UCSD-AML1 (cell line): ENCODE data around the gene SH3TC1.
A peak's percentile ranks its signal among the peaks of the same experiment; 100 is the strongest.

Experiments used
- DNase-seq: peaks from one replicate; lab custom pipeline; 2025; ENCODE audit not compliant: unreplicated experiment; lab: John Stamatoyannopoulos, UW

SH3TC1 gene

GRCh38 chr4:8241895-8242696, 43.0 kb downstream of the SH3TC1 start:
- DNase-seq, result peak; percentile 81

GRCh38 chr4:8242782-8243560, 43.9 kb downstream of the SH3TC1 start:
- DNase-seq, result no peak

- no peak for DNase-seq
Measured at GRCh38 chr4:8244001-8244757, 45.1 kb downstream of the SH3TC1 start.

- DNase-seq, result no peak
Measured at GRCh38 chr4:8244931-8245460, 45.9 kb downstream of the SH3TC1 start.

- DNase-seq, result no peak
Measured at GRCh38 chr4:8245884-8246833, 47.1 kb downstream of the SH3TC1 start.

- no peak for DNase-seq
Measured at GRCh38 chr4:8247047-8247930, 48.2 kb downstream of the SH3TC1 start.

GRCh38 chr4:8248091-8248490, 49.0 kb downstream of the SH3TC1 start:
- no peak for DNase-seq

GRCh38 chr4:8250227-8250626, 51.1 kb downstream of the SH3TC1 start:
- no peak for DNase-seq

GRCh38 chr4:8250637-8251036, 51.5 kb downstream of the SH3TC1 start:
- DNase-seq, result no peak

DNA sequence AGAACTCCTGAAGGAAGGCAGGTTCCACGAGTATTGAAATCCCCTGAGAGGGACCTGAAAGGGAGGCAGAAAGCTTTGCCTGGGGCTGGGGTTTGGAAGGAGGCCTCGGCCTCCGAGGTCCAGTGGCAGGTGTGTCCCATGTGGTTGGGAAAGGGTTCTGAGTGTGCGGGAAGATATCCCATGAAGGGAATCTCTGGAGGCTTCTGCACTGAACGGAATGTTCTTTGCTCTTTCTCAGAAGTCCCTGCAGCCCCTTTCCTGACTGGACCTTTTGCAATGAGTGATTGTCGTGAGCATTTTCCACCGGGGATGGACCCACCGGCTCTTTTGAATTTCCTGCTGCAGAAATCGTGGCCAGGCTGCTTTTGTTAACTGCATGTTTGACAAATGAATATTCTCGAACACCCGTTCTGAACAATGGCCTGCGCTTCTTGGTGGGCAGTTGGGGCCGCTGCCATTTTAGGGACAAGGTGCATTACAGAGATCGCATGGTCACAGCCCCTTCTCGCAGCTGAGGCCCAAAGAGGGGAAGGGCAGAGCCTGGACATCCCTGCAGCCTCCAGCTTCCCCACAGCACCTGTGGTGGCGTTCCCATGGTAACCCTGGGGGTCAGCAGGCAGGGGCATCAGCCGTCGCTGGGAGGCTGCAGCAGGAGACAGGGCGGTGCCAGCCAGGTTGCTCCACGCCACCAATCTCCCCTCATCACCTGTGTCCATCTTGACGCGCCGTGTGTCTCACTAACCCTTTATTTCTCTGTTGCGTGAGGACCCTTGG, 52.2 kb downstream of the SH3TC1 start:
- no peak for DNase-seq

DNA sequence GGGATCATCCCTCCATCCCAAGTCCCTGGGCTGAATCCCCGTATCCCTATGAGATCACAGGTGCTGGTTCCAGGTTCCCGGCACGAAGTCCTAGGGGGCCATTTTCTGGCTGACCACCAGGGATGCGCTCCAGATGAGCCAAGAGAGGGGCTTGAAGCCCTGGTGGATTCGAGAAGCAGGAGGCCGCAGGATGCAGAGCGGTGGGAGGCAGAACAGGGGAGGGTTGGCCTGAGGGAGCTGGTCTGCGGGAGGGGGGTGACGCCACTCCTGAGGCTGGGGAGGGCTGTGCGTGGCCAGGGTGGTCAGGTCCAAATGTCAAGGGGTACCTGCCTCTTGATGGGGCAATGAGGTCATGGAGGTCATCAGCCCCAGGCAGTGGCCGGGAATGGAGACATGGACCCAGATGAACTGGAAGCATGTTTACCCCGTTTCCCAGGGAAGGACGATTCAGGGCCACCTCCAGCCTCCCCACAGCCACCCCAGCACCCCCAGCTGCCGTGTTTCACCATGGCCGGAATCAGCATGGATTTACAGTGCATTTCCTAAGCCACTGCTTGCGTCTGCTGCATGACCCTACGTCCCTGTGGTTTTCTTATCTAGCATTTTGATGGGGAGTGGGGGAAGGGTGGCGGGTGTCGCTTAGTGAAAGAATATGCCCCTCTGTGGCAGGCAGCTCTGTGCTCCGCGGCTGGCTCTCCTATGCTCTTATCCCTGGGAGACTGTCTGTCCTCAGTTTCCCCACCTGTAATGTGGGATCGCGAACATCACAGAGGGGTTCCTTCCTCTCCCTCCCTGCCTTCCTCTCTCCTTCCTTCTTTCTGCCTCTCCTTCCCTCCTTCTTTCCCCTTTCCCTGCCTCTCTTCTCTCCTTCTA, 53.4 kb downstream of the SH3TC1 start:
- peak; percentile 53 for DNase-seq

GRCh38 chr4:8254076-8254475, 55.0 kb downstream of the SH3TC1 start:
- no peak for DNase-seq

- DNase-seq, result no peak
Measured at GRCh38 chr4:8255698-8256441, 56.8 kb downstream of the SH3TC1 start.

GRCh38 chr4:8257854-8258253, 58.8 kb downstream of the SH3TC1 start:
- DNase-seq, result no peak

DNA sequence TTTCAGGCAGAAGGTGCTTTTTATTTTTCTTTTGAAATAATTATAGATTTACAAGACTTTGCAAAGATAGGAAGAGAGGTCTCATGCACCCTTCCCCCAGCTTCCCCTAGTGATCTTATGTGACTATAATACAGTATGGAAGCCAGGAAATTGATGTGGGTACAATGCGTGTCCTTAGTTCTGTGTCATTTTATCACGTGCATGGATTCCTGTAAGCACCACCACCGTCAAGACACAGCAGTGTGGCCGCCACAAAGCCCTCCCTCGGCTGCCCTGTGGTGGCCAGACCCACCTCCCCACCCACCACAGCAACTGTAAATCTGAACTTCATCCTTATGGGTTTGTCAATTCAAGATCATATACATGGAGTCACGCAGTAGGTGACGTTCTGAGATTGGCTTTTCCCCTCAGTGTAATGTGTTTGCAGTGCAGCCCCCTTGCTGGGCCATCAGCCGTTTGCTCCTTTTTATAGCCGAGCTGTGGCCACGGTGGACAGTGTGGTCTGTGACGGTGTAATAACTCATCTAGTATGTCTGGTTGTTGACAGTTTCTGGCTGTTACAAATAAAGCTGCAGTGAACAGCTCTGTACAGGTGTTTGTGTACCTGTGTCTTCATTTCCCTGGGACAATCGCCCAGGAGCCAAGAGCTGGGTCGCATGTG, 59.6 kb downstream of the SH3TC1 start:
- no peak for DNase-seq

GRCh38 chr4:8259743-8260430, 60.8 kb downstream of the SH3TC1 start:
- DNase-seq, result no peak
